HepG2 (cell line): ENCODE results near the gene INTS7. TPM values are rescaled to one million over a fixed set of nuclear protein-coding genes. Genes with fewer than 3 reads are reported as not detected.

Experiments used
- ATAC-seq: fragments of 200-7000 bp; cut with Tn5 transposase; 3 replicates; pipeline ENCODE4 v1.9.1; 2020; ENCODE audit warnings: mild to moderate bottlenecking, moderate library complexity
- BruUV-seq: library from RNA; stranded (reverse); fragments of 400-500 nt; replicated peaks from 2 replicates; lab custom pipeline; 2021; lab: Mats Ljungman, UMichigan
- CTCF ChIA-PET: fragments of 300-600 bp; formaldehyde crosslinking; extraction: SDS; loops from one replicate; lab custom pipeline; 2021; ENCODE audit warnings: low total read pairs, inconsistent platforms, low intra/inter-chr PET ratio; lab: Yijun Ruan, JAX
- POLR2A ChIA-PET: fragments of 350-600 bp; sonication (Branson Sonifier 250); formaldehyde crosslinking; loops from one replicate; lab custom pipeline; 2020; ENCODE audit warnings: antibody characterized with exemption, inconsistent platforms; lab: Yijun Ruan, JAX
- DNase-seq: peaks from one replicate; pipeline ENCODE4 v3.0.0-alpha.2; 2015; ENCODE audit warnings: low spot score
- FAIRE-seq: peaks from 3 replicates; lab custom pipeline; 2011; peaks lifted over from hg19 to GRCh38; lab: Jason Lieb, UNC
- H2AFZ ChIP-seq: one replicate; pipeline ENCODE4 v1.6.1; 2011; ENCODE audit warnings: low read length, inconsistent platforms
- H3K27ac ChIP-seq: fragments of 300-600 bp; 3 replicates; pipeline ENCODE4 v1.8.0; 2011; ENCODE audit warnings: mixed run types, mild to moderate bottlenecking, mixed read lengths, low read length, inconsistent platforms; ENCODE audit not compliant: insufficient read depth; ENCODE audit errors: extremely low read length
- H3K27me3 ChIP-seq, 2 experiments: fragments of 200-600 bp in 1 of 2; 2 replicates in 1 of 2; 3 replicates in 1 of 2; pipeline versions ENCODE4 v1.6.0 to v1.8.0; 2011; ENCODE audit warnings: low read length in 2 of 2, mild to moderate bottlenecking in 2 of 2, moderate library complexity in 2 of 2, inconsistent platforms in 1 of 2; ENCODE audit not compliant: insufficient read depth in 2 of 2, control insufficient read depth in 1 of 2
- H3K36me3 ChIP-seq, 2 experiments: fragments of 200-600 bp in 1 of 2; replicated peaks in 1 of 2; 2 replicates in 1 of 2; 3 replicates in 1 of 2; pipeline versions ENCODE4 v1.5.1 to v1.8.0; 2011; ENCODE audit warnings: low read length in 2 of 2, inconsistent platforms in 1 of 2; ENCODE audit not compliant: insufficient read depth in 2 of 2, control insufficient read depth in 1 of 2
- H3K4me1 ChIP-seq: 2 replicates; pipeline ENCODE4 v1.5.1; 2012; ENCODE audit warnings: low read length, inconsistent platforms; ENCODE audit not compliant: insufficient read depth
- H3K4me2 ChIP-seq: 2 replicates; pipeline ENCODE4 v1.6.0; 2011; ENCODE audit warnings: low read depth, low read length, inconsistent platforms
- H3K4me3 ChIP-seq, 3 experiments: fragments of 200-600 bp in 1 of 3; sonication (generic), shearing (Covaris generic) in 1 of 3; replicated peaks in 1 of 3; 2 replicates each; pipeline ENCODE4 v1.5.1; 2011 to 2016; ENCODE audit warnings: low read length in 3 of 3, inconsistent platforms in 2 of 3, low read depth in 2 of 3, mild to moderate bottlenecking in 2 of 3, control low read depth in 1 of 3, mixed read lengths in 1 of 3; ENCODE audit not compliant: insufficient read depth in 1 of 3
- H3K79me2 ChIP-seq: one replicate; pipeline ENCODE4 v1.6.1; 2011; ENCODE audit warnings: low read length, inconsistent platforms; ENCODE audit not compliant: insufficient read depth
- H3K9ac ChIP-seq: 2 replicates; pipeline ENCODE4 v1.6.0; 2011; ENCODE audit warnings: mild to moderate bottlenecking, low read depth, low read length, inconsistent platforms; ENCODE audit not compliant: insufficient read depth
- H3K9me3 ChIP-seq: 2 replicates; pipeline ENCODE4 v1.5.1; 2012; ENCODE audit warnings: mild to moderate bottlenecking, low read length
- H4K20me1 ChIP-seq: 2 replicates; pipeline ENCODE4 v1.6.0; 2011; ENCODE audit warnings: inconsistent platforms, mild to moderate bottlenecking, low read length, moderate library complexity; ENCODE audit not compliant: insufficient read depth
- ARID3A ChIP-seq: IDR thresholded peaks from 2 replicates; pipeline ENCODE4 v1.6.1; 2012; ENCODE audit warnings: low read depth, low read length, improper control_type of control experiment
- ATAD3A ChIP-seq: sonication (generic); formaldehyde crosslinking; IDR thresholded peaks from 2 replicates; pipeline ENCODE4 v1.4.0; 2020; ENCODE audit warnings: missing genetic modification reagents
- CREBL2 ChIP-seq: sonication (generic); formaldehyde crosslinking; IDR thresholded peaks from 2 replicates; pipeline ENCODE4 v1.8.1; 2023; ENCODE audit warnings: missing genetic modification reagents, mild to moderate bottlenecking, borderline replicate concordance
- HIVEP1 ChIP-seq: sonication (generic); formaldehyde crosslinking; IDR thresholded peaks from 2 replicates; pipeline ENCODE4 v1.4.0; 2020; ENCODE audit warnings: mild to moderate bottlenecking, missing genetic modification reagents
- HNF4G ChIP-seq, 2 experiments: sonication (generic) in 1 of 2; formaldehyde crosslinking in 1 of 2; IDR thresholded peaks; 2 replicates each; pipeline versions ENCODE4 v1.4.0 to v1.6.1; 2011 to 2020; ENCODE audit warnings: borderline replicate concordance in 2 of 2, low read depth in 2 of 2, mild to moderate bottlenecking in 2 of 2, low read length in 1 of 2, missing genetic modification reagents in 1 of 2, moderate library complexity in 1 of 2
- KDM2A ChIP-seq: sonication (generic); formaldehyde crosslinking; IDR thresholded peaks from 2 replicates; pipeline ENCODE4 v1.4.0; 2020; ENCODE audit warnings: low read depth, missing genetic modification reagents, borderline replicate concordance
- PAXIP1 ChIP-seq: sonication (generic); formaldehyde crosslinking; conservative IDR thresholded peaks from 2 replicates; pipeline ENCODE4 v1.4.0; 2020; ENCODE audit warnings: mild to moderate bottlenecking, missing genetic modification reagents, moderate library complexity
- PBX2 ChIP-seq: IDR thresholded peaks from 2 replicates; pipeline ENCODE4 v1.6.1; 2016; ENCODE audit warnings: control low read depth
- RAD21 ChIP-seq: fragments of 450-650 bp; formaldehyde crosslinking; IDR thresholded peaks from 2 replicates; pipeline ENCODE4 v1.5.0; 2020; ENCODE audit warnings: mild to moderate bottlenecking
- ZNF660 ChIP-seq: sonication (generic); formaldehyde crosslinking; IDR thresholded peaks from 2 replicates; pipeline ENCODE4 v1.5.1; 2020; ENCODE audit warnings: mild to moderate bottlenecking, low read depth, missing genetic modification reagents, borderline replicate concordance
- ZNF768 ChIP-seq: sonication (generic); formaldehyde crosslinking; IDR thresholded peaks from 2 replicates; pipeline ENCODE4 v1.4.0; 2020; ENCODE audit warnings: missing genetic modification reagents
- WGBS: methylation state at CpG from one replicate; pipeline ENCODE4 v1.1.6; 2017; ENCODE audit warnings: low lambda C conversion rate; 5-methylcytosine and 5-hydroxymethylcytosine counted together
- in situ Hi-C: cut with HindIII; loops from 2 replicates; pipeline ENCODE4 v1.10.0; 2017; ENCODE audit warnings: low pct_unique_long_range_greater_than_20kb; ENCODE audit not compliant: extremely low pct_ligation_motif_present
- intact Hi-C: fragments of 100-400 bp; cut with micrococcal nuclease; formaldehyde crosslinking; loops from one replicate; pipeline ENCODE4 v1.10.0; 2022; ENCODE audit not compliant: unreplicated experiment
- polyA plus RNA-seq, 8 experiments: library from polyadenylated mRNA; depleted of rRNA in 3 of 8; stranded (reverse) in 7 of 8; unstranded in 1 of 8; fragments of >200 nt; fragmentation: Illumina TruSeq in 4 of 8; extraction: Trizol in 4 of 8; gene quantifications; 2 replicates each; pipeline versions ENCODE4 v1.2.1 to v1.2.3, GENCODE V29; 2011 to 2016; ENCODE audit warnings: low read depth in 4 of 8, missing spikeins in 1 of 8, mixed read lengths in 1 of 8; ENCODE audit not compliant: insufficient read depth in 1 of 8
- total RNA-seq, 5 experiments: library from RNA; depleted of rRNA; stranded (reverse); fragments of >200 nt; fragmentation: Illumina TruSeq; extraction: Trizol; gene quantifications; 2 replicates each; pipeline ENCODE4 v1.2.3, GENCODE V29; 2016; ENCODE audit warnings: low read depth in 1 of 5

Gene INTS7
- total and polyA plus RNA-seq, 2 of the 13 experiments (the other 11 are each of a cell fraction or from before 2014, with no cell fraction given), result 18.3 to 22.4 TPM

GRCh38 chr1:212070720-212071302, 35.5 kb upstream of the INTS7 start (continued):
- no peak for TF ChIP-seq ARID3A
- TF ChIP-seq RAD21 (CRISPR knock-in tag), result peak; percentile 76
- TF ChIP-seq ZNF768 (CRISPR knock-in tag), result no peak
- TF ChIP-seq ZNF660 (CRISPR knock-in tag), result no peak

- no TSS peak for BruUV-seq
- Histone ChIP-seq H3K4me1 (no peaks in the 10 kb centered on the region), H3K4me2 (no peak overlapping the region), H3K79me2 (no peaks in the 10 kb centered on the region), H3K9me3 (no peaks in the 10 kb centered on the region), H4K20me1 (no peaks in the 10 kb centered on the region), H3K9ac (no peak overlapping the region), H2AFZ (no peak overlapping the region), H3K27me3 (no peaks in the 10 kb centered on the region), H3K4me3 (no peak overlapping the region), H3K36me3 (peaks cover 3 to 55% of the 10 kb centered on the region in 2 experiments; a peak in 4 of 5 replicates), H3K27ac (no peak overlapping the region)
- 100% methylated on average over 3 of the region's 3 CpGs for WGBS
- ChIA-PET POLR2A (no interaction called here), CTCF (interaction anchor here (0.7 kb wide), 1 partner anchor 80 kb away, joined by 3 read pairs; no protein-coding TSS in a partner anchor)
- DNase-seq, result no peak
- ATAC-seq, result no peak
- FAIRE-seq, result no peak
- in situ Hi-C loops (no loop called here), intact Hi-C loops (no loop called here)
- TF ChIP-seq CREBL2 (CRISPR knock-in tag) (no peak), KDM2A (CRISPR knock-in tag) (no peak), PAXIP1 (CRISPR knock-in tag) (no peak), PBX2 (CRISPR knock-in tag) (no peak), HNF4G (IDR thresholded peaks at IDR 0.05; ENCODE audit: borderline replicate concordance, low read depth, low read length) (no peak), HNF4G (CRISPR knock-in tag; IDR thresholded peaks at IDR 0.05; ENCODE audit: borderline replicate concordance, low read depth) (no peak), HIVEP1 (CRISPR knock-in tag) (no peak), ATAD3A (CRISPR knock-in tag) (no peak)
These were observed 32.4 kb upstream of the INTS7 start for GRCh38 chr1:212067787-212068186.
